ENCODE measurements around the gene FETUB.

Gene FETUB, protein sequence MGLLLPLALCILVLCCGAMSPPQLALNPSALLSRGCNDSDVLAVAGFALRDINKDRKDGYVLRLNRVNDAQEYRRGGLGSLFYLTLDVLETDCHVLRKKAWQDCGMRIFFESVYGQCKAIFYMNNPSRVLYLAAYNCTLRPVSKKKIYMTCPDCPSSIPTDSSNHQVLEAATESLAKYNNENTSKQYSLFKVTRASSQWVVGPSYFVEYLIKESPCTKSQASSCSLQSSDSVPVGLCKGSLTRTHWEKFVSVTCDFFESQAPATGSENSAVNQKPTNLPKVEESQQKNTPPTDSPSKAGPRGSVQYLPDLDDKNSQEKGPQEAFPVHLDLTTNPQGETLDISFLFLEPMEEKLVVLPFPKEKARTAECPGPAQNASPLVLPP

DNA sequence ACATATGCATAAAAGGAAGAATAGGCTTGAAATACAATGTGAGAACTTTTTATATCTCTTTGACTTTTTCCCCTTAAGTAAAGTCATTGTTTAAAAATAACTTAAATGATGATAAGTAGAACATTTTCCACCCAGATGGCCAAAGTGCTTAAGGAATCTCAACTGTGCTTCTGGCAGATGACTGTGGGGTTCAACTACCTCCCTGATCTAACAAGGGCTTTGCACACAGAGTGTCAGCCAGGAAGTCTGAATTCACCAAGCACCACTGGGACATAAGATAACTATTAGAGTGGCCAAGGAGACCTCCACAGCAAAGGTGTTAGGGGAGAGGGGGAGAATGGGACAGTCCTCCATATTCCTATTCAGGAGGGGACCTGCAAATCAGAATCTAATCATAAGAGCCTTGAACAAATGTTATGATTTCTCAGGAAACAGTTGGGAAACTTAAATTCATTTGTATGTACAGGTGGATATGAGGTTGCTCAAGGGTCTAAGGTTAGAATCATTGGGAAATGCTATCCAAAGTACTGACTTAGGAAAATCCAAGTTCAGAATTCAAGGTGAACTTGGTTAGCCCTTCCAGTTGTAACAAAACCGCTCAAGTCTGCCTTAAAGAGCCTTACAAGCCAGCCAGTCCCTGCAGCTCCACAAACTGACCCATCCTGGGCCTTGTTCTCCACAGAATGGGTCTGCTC is at the start of gene FETUB:
FETUB (plus strand) TSS at position 622 of the 695 bp plus-strand sequence; CDS start at position 684, 62 bp downstream.
- DNase-seq, result no peak

DNA sequence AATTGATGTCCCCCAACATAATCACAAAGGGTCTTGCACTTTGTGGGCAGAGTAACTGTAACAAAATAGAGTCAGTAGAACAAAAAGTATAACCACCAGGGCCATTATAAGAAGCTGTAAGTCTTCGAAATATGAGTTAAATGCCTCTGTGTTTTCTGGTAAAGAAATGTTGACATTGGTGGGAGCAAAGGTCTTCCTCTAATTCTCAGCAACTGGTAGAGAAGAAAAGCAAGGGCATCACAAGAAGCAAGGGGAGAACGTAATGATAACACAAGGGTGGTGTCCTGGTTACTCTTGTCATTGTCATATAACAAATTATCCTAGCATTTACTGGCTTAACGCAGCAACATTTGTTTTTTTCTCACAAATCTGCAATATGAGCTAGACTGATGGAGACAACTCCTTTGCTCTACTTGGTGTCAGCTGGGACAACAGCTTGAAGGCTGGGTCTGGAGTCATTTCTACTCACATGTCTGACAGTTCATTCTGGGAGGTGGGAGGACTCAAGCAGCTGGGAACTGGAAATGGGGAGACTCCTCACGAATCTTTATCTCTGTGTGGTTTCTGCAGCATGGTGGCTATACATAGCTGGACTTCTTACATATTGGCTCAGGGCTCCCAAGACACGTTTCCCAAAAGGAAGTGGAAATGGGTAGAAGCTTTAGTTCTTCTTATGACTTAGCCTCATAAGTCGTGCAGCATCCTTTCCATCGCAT is 49.5 kb upstream of the FETUB start:
- no peak for DNase-seq

DNA sequence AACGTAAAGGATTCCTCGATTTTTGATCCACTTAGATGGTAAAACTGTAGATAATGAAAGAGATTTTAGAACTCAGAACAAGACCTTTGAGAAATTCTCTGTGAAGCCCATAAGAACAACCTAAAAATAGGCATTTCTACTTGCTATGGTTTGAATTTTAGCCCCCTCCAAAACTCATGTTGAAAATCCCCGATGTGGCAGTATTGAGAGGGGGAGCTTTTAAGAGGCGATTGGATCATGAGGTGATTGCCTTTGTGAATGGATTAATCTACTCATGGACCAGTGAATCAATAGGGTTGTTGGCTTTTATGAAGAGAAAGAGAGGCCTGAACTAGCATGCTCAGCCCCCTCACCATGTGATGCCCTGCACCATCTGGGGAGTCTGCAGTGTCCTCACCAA is 47.5 kb upstream of the FETUB start:
- no peak for DNase-seq

DNA sequence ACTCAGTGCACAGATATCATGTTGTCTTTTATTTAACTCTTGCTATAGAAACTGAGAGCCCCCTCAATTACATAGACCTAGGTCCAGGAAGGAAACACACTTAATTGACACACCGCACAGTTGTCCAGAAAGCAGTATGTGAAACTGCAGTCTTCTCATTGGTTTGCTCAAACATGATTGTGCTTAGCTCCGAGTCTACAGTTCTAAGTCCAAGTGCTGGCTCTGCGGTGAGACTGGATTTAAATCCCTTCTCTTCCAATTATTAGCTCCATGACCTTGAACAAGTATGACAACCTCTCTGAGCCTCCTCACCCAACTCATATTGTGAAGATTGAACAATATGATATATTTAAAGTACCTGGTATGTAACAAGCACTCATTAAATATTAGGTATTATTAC is 46.3 kb upstream of the FETUB start:
- no peak for DNase-seq

DNA sequence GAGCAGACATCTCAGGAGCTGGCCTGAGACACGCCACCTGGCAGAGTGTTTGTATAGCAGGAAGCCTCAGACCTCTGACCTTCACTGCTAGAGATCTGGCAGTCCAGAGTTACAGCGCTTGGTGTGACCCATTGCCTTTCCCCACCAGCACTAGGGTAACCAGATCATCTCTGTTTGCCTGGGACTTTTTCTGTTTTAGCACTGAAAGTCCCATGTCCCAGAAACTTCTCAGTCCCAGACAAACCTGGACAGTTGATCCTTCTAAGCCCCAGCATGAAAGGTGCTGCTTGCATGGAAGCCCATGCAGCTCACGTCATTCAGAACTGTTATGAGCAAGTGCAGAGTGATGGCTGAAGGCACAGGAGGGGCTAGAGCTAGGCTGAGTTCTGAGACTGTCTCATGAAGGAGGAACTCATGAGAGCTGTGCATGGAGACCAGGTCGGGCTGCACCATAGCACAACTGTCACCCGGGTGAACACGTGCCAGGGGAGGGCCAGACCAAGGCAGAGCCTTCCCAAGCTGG is 45.5 kb upstream of the FETUB start:
- DNase-seq, result no peak

DNA sequence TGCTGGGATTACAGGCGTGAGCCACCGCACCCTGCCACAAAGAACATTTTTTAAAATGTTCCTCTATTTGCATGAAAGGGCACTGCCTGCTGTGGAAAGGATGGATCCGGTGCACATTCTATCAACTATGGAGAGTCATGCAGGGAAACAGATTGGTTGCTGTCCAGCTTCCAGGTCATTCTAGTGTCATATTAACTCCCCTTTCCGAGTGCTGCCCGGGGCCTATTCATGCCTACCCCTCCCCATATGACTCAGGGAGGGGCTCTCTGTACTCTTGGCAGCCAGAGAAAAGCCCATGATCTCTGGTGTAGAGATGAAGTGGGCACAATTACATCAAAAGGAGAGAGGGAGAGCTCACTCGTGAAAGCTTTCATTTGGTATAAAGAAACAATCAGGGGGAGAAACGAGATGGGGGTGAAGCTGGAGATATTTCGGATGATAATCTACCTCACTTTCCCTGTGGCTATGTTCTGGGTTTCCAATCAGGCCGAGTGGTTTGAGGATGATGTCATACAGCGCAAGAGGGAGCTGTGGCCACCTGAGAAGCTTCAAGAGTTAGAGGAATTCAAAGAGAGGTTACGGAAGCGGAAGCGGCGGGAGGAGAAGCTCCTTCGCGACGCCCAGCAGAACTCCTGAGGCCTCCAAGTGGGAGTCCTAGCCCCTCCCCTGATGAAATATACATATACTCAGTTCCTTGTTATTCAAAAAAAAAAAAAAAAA is 43.5 kb upstream of the FETUB start:
- DNase-seq, result no peak

DNA sequence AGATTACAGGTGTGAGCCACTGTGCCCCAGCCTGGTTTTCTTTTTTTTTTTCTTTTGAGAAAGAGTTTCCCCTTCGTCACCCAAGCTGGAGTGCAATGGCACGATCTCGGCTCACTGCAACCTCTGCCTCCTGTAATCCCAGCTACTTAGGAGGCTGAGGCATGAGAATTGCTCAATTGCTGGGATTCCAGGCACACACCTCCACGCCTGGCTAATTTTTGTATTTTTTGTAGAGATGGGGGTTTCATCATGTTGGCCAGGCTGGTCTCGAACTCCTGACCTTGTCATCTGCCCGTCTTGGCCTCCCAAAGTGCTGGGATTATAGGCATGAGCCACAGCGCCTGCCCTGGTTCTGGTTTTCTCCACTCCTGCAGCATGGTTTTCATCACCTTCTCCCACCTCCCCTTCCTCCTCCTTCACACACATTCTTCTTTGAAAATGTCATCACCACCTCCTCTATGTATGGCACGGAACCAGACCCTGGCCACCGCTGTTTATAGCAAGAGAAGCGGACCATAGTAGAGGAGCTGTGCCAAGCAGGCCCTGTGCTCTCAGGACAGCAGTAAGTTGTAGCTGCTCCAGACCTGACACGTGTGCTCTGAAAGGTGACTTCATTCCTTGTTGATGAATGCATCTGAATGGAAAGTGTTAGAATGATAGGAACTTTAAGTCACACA is 42.0 kb upstream of the FETUB start:
- DNase-seq, result no peak

DNA sequence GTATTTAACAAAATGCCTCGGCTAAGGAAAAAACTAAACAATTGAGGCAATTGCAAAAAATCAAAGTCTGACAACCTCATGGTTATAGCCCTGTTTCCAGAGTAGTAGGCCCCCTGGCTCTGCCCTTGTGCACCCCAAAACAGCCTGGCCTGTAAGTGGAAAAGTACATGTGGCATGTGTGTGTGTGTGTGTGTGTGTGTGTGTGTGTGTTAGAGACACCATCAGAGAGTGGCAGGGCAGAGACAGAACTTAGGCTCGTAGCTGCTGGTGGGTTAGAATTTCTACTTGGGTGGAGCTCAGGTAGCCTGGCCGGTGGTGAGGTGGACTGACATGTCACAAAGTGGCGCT is 41.4 kb upstream of the FETUB start:
- no peak for DNase-seq

DNA sequence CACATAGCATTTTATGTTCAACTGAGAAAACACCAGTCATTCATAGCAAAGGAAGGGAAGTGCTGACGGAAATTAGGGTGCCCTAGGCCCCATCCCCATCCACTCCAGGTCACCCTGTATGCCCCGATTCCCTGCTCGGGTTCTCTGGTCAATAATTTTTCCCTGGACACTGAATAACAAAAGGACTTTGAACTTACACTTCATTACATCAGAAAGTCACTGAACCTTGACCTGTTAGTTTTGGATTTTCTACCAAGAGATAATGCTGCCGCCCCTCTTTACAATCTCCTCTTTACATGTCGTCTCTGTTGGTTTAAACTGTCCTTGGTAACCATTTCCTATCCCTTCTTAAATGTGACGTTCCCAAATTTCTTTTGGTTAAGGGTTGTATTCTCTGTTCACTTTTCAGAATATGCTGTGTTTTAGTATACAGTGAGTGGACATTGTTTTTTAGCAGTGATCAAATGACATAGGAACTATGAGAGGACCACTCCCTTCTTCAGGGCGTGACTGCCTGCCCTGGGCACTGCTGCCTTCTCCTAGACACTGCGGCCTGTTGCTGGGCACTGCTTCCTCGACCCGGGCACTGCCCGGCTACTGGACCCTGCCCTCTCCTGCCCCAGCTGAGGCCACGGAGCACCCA is 40.9 kb upstream of the FETUB start:
- no peak for DNase-seq

DNA sequence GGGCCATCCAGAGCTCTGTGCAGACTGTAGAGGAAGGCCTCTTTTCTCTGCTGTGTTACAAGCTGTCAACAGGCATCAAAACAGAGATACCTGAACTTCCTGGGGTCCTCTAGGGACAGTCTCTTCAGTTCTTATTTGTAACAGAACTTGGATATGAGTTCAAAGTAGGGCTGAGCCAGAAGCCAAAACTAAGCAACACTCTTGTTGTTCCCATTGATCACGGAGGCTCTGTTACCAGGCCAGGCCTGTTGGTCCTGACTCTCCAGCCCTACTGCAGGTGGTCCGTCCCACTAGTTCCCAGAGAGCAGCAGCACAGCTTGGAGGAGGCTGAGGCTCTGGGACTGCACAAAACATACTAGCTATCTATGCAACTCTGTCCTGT is 40.4 kb upstream of the FETUB start:
- DNase-seq, result no peak

DNA sequence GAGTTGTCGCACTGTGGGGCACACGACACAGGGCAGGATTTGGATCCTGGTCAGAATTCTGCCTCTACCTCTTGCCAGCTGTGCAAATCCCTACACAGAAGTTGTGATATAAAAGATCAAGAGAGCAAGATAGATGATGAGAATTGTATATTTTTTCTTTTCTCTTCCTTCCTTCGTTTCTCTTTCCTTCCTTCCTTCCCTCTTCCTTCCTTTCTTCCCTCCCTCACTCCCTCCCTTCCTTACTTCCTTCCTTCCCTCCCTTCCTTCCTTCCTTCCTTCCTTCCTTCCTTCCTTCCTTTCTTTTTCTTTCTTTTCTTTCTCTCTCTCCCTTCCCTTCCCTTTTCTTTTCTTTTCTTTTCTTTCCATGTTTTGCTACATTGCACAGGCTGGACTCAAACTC is 39.3 kb upstream of the FETUB start:
- DNase-seq, result no peak

DNA sequence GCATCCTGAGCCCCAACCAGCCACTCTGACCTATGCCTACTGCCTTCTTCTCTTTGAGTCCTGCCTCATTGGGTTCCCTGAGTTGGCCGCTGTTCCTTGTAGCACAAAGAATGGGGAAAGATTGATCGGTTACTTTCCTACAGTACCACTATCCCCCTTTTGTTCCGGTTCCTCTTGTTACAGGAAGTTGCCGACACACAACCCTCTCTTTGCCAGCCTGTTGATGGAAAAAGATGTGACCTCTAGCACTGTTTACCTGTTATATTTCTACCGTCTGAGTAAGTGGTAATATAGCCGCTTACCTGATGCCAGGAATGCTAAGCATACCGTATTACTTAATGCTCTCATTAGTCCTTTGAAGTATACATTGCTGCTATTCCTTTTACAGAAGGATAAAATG is 37.0 kb upstream of the FETUB start:
- no peak for DNase-seq

DNA sequence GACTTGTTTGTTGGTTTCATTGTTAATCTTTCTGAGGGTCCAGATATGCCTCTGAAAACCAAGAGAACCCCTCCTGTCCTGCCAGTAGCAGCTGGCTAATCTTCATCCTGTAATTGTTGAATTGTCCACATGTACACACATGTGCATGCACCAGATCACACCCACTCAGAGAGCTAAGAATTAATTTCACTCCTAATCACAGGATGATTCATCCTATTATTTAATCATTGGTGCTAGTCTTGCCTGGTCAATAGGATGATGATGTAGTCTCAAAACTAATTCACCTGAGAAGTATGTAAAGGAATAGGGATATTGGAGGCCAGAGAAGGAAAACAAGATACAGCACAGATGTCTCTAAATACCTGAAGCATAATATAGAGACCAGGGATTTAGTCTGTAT is 35.1 kb upstream of the FETUB start:
- no peak for DNase-seq

DNA sequence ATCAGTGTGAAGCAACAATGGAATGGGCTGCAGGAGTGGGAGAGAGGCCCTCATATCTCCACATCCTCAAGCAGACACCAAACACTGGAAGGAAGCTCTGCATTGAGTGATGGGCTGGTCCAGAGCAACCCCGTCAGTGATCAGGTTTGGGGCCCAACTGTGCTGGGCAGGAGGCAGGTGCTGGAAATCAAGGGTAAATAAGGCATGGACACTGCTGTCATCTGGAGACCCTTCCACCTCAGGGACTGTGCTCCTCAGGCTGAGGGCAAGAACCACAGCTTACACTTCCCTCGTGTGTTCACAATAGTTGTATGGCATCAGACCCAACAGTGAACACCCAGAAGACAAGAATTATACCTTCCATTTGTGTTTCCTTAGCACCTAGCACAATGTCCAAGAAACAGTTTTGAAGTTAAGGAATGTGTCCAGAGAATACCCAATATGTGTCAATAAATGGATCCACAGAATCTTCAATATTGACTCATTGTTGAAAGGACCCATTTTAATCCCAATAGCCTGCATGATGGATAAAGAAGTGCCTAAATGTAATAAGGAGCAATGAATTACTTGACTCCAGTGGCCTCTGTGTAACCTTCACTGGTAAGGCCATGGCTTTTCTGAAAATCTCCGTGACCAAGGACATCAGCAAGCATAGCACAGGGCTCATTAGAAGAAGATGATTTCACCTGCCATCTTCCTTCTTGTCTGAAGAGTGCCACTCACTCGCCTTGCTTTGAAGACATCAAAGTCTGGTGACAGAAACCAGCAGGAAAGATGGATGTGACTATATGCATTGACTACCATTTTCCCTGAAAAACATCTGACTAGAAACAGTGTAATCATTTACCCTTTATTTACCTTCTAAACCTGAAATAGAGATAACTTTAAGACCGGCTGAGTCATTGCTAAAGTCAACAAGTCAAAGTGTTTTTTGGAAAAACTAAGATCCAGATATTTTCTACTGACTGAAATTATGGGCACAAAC is 34.3 kb upstream of the FETUB start:
- no peak for DNase-seq

DNA sequence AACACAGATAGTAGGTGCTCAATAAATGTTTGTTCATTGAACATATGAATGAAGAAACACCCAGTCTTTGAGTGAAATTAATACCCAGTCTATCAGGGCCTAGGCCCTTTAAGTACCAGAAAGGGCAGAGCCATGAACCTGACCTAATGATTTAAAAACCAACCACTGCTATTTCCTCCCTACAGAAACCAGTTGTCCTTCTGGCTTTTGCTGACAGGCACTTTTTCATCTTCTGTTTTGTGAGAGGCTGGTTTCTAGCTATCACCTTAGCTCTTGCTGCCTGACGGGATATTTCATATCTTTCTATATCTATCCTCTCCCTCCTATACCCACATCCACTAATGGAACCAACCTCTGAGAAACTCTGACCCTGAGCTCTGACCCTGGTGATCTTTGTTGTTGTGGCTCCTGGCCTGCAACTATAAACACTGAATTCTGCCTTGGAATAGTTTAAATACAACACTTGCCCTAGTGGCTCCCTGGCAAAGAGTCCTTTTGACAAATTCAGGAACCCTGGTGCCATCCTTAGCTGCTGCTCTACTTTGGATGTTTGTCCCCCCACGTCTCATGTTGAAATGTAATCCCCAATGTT is 31.5 kb upstream of the FETUB start:
- no peak for DNase-seq

DNA sequence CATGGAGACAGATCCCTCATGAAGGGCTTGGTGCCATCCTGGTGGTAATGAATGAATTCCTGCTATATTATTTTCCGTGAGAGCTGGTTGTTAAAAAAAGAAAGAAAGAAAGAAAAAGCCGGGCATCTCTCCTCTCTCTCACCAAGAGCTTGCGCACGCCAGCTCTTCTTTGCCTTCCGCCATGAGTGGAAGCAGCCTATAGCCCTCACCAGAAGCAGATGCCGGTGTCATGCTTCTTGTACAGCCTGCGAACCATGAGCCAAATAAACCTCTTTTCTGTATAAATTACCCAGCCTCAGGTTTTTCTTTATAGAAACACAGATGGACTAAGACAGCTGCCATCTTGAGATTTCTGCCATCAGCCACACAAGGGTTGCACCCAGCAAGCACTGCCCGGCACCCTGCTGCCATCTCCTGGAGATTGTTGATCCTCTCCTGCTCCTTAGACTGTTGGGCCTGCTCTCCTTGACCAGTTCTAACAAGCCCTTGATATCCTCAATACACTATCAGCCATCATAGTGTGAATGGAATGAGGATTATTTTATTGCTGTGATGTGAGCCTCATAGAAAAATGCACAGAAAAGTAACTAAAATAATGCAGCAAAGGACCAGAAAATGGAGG is 30.8 kb upstream of the FETUB start:
- DNase-seq, result no peak

DNA sequence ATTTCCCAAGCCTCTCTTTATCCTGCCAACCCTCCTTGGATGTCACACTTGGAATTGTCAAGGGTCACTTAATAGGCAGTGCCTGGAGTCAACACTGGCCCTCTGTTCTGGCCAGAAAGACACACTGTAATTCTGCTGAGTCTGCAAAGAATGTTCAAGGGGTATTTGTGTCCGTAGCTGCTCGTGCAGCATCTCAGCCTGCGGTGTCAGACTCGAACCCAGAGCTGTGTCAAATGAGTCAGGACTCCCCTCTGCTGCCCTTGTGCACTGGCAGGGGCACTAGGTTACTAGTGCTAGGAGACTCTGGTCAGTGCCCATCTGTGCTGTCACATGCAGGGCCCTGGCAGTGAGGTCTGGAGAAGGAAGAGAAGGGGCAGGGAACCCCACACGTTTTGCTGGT is 28.1 kb upstream of the FETUB start:
- DNase-seq, result no peak

DNA sequence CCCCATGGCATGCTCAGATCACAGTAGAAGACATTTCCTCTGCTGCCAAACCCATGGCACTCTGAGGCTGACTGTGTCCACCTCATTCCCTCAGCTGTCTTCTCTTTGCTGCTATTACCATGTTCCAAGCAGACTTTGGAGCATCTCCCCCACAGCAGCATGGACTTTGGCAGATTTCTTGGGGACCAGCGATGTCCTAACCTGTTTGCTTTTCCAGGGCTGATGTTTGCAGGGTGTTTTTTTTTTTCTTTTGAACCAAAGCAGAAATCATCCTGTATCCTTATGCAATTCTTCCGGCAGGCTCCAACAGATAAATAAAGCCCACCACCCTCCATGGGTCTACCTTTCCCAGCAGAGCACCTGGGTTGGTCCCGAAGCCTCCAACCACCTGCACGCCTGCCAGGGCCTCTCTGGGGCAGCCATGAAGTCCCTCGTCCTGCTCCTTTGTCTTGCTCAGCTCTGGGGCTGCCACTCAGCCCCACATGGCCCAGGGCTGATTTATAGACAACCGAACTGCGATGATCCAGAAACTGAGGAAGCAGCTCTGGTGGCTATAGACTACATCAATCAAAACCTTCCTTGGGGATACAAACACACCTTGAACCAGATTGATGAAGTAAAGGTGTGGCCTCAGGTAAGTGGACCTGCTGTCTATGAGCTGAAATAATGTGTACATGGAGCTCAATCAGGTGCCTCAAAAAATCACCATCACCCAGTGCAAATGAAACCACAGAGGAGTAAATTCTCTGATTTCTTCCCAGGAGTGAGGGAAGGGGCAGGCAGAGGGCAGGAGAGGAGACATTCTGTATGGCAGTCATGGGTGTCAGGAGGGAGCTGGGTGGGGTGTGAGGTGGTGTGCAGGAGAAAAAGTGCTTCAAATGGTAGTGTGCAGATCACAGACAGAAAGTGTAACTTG is 27.2 kb upstream of the FETUB start, which contains the start of gene AHSG:
AHSG (plus strand) TSS at position 340 of the 916 bp plus-strand sequence; CDS start at position 422, 82 bp downstream.
- no peak for DNase-seq
